Caco-2 (cell line): ENCODE data around the gene TLCD3B. TPM values are rescaled to one million over a fixed set of nuclear protein-coding genes. Genes with fewer than 3 reads are reported as not detected.

ENCODE experiments used
- BruUV-seq: library from RNA; stranded (reverse); fragments of 400-500 nt; replicated peaks from 2 replicates; lab custom pipeline; 2021; lab: Mats Ljungman, UMichigan
- CTCF ChIA-PET: fragments of 300-600 bp; sonication (Branson Sonifier 250); formaldehyde crosslinking; loops from one replicate; lab custom pipeline; 2022; ENCODE audit warnings: antibody characterized with exemption; lab: Charles Lee
- POLR2A ChIA-PET: fragments of 300-600 bp; sonication (Branson Sonifier 250); formaldehyde crosslinking; loops from one replicate; lab custom pipeline; 2022; ENCODE audit warnings: antibody characterized with exemption; lab: Charles Lee
- DNase-seq, 2 experiments: peaks; one replicate each; pipeline versions ENCODE4 v3.0.0 to v3.0.0-alpha.2; 2020 to 2022
- H3K27me3 ChIP-seq: replicated peaks from 2 replicates; pipeline ENCODE4 v1.6.0; 2011; ENCODE audit warnings: low read length; ENCODE audit not compliant: control insufficient read depth, insufficient read depth
- H3K36me3 ChIP-seq: 2 replicates; pipeline ENCODE4 v1.5.1; 2011; ENCODE audit warnings: low read length; ENCODE audit not compliant: control insufficient read depth, insufficient read depth
- H3K4me1 ChIP-seq: fragments of 250-450 bp; sonication (Bioruptor Pico); 2 replicates; pipeline ENCODE4 v1.5.1; 2020; ENCODE audit warnings: mild to moderate bottlenecking
- H3K4me3 ChIP-seq: 2 replicates; pipeline ENCODE4 v1.5.1; 2011; ENCODE audit warnings: low read depth, mild to moderate bottlenecking, control low read depth, low read length
- H3K9me3 ChIP-seq: fragments of 250-450 bp; sonication (Bioruptor Pico); 2 replicates; pipeline ENCODE4 v1.5.1; 2020; ENCODE audit warnings: mild to moderate bottlenecking, moderate library complexity
- H3K27ac Mint-ChIP-seq: one replicate; pipeline ENCODE4 v1.8.0; 2022; ENCODE audit warnings: mixed read lengths; ENCODE audit not compliant: unreplicated experiment
- H3K27me3 Mint-ChIP-seq: one replicate; pipeline ENCODE4 v1.8.0; 2022; ENCODE audit warnings: mixed read lengths; ENCODE audit not compliant: insufficient read depth, unreplicated experiment
- H3K36me3 Mint-ChIP-seq: one replicate; pipeline ENCODE4 v1.8.0; 2022; ENCODE audit warnings: mild to moderate bottlenecking, mixed read lengths; ENCODE audit not compliant: insufficient read depth, unreplicated experiment
- H3K4me1 Mint-ChIP-seq: one replicate; pipeline ENCODE4 v1.8.0; 2022; ENCODE audit warnings: low read depth, mixed read lengths; ENCODE audit not compliant: unreplicated experiment
- H3K4me3 Mint-ChIP-seq: one replicate; pipeline ENCODE4 v1.8.0; 2022; ENCODE audit warnings: mild to moderate bottlenecking, moderate library complexity, mixed read lengths; ENCODE audit not compliant: unreplicated experiment
- H3K9me3 Mint-ChIP-seq: one replicate; pipeline ENCODE4 v1.8.0; 2022; ENCODE audit warnings: mixed read lengths; ENCODE audit not compliant: unreplicated experiment
- intact Hi-C: fragments of 100-400 bp; cut with micrococcal nuclease; formaldehyde crosslinking; loops from one replicate; pipeline ENCODE4 v1.10.0; 2022; ENCODE audit not compliant: unreplicated experiment
- total RNA-seq: library from RNA; stranded (reverse); gene quantifications from 2 replicates; pipeline ENCODE4 v1.2.3, GENCODE V29; 2022
- TF ChIP-seq, protein P1 (sequence below), 2 experiments: fragments of 200-600 bp in 1 of 2; IDR thresholded peaks; 1 replicate in 1 of 2; 2 replicates in 1 of 2; pipeline versions ENCODE4 v1.5.1 to v1.8.0; 2011 to 2022; ENCODE audit warnings: antibody characterized with exemption in 1 of 2, control low read depth in 1 of 2, inconsistent platforms in 1 of 2, low read depth in 1 of 2, low read length in 1 of 2, mild to moderate bottlenecking in 1 of 2, moderate library complexity in 1 of 2; ENCODE audit not compliant: insufficient read depth in 1 of 2, severe bottlenecking in 1 of 2, unreplicated experiment in 1 of 2

TLCD3B gene
- total RNA-seq, 1 experiment from 2014 or later, result 0.48 TPM

- TF ChIP-seq, protein P1, sequence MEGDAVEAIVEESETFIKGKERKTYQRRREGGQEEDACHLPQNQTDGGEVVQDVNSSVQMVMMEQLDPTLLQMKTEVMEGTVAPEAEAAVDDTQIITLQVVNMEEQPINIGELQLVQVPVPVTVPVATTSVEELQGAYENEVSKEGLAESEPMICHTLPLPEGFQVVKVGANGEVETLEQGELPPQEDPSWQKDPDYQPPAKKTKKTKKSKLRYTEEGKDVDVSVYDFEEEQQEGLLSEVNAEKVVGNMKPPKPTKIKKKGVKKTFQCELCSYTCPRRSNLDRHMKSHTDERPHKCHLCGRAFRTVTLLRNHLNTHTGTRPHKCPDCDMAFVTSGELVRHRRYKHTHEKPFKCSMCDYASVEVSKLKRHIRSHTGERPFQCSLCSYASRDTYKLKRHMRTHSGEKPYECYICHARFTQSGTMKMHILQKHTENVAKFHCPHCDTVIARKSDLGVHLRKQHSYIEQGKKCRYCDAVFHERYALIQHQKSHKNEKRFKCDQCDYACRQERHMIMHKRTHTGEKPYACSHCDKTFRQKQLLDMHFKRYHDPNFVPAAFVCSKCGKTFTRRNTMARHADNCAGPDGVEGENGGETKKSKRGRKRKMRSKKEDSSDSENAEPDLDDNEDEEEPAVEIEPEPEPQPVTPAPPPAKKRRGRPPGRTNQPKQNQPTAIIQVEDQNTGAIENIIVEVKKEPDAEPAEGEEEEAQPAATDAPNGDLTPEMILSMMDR (IDR thresholded peaks at IDR 0.05; ENCODE audit: insufficient read depth in 1 of 2, low read depth in 1 of 2, low read length in 1 of 2, severe bottlenecking in 1 of 2, unreplicated experiment in 1 of 2), result no peak
- no peaks in the 10 kb centered on the region for H3K9me3 ChIP-seq
- no peaks in the 10 kb centered on the region for H3K9me3 Mint-ChIP-seq
- no TSS peak for BruUV-seq
- no peak overlapping the region for H3K4me3 Mint-ChIP-seq
- peaks cover 7% of the 10 kb centered on the region for H3K4me1 Mint-ChIP-seq
- no peaks in the 10 kb centered on the region for H3K27me3 ChIP-seq
- intact Hi-C loops, result loop anchor here (10.0 kb wide), 1 partner anchor 130 kb away; the partner anchor contains the start of gene SEZ6L2
- no peak for DNase-seq
- H3K27ac Mint-ChIP-seq, result no peak overlapping the region
- POLR2A ChIA-PET, result no interaction called here
- no peaks in the 10 kb centered on the region for H3K4me1 ChIP-seq
- no peak overlapping the region for H3K4me3 ChIP-seq
- peaks cover 11% of the 10 kb centered on the region for H3K27me3 Mint-ChIP-seq
- H3K36me3 Mint-ChIP-seq, result peaks cover 7% of the 10 kb centered on the region
- CTCF ChIA-PET, result no interaction called here
- H3K36me3 ChIP-seq, result no peaks in the 10 kb centered on the region
Measured at GRCh38 chr16:30024451-30024850, 6.6 kb downstream of the TLCD3B start.

DNA sequence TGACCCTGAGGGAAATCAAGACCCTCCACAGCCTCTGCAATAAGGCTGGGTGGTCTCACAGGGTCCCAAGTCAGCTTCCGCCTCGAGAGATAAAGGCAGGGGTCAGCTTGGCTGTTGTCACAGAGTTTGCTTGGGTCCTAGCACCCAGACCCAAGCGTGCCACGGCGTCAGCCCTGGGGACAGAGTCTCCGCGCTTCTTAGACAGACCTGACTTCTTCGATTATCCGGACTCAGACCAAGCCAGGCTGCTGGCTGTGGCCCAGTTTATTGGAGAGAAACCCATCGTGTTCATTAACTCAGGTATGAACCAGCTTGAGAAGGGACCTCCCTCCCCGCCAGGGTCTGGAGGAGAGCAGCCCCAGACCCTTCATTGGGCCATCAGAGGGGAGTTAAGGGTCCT lies 7.5 kb downstream of the TLCD3B start:
- Mint-ChIP-seq H3K36me3 (peaks cover 7% of the 10 kb centered on the region), H3K4me1 (peaks cover 7% of the 10 kb centered on the region), H3K9me3 (no peaks in the 10 kb centered on the region), H3K4me3 (no peak overlapping the region), H3K27ac (no peak overlapping the region), H3K27me3 (peaks cover 11% of the 10 kb centered on the region)
- no TSS peak for BruUV-seq
- ChIA-PET POLR2A (no interaction called here), CTCF (no interaction called here)
- no peak for DNase-seq
- Histone ChIP-seq H3K4me3 (no peak overlapping the region), H3K4me1 (no peaks in the 10 kb centered on the region), H3K9me3 (no peaks in the 10 kb centered on the region), H3K27me3 (no peaks in the 10 kb centered on the region), H3K36me3 (no peaks in the 10 kb centered on the region)
- intact Hi-C loops, result loop anchor here (10.0 kb wide), 1 partner anchor 129 kb away; the partner anchor contains the start of gene SEZ6L2
- TF ChIP-seq, protein P1 (IDR thresholded peaks at IDR 0.05; ENCODE audit: insufficient read depth in 1 of 2, low read depth in 1 of 2, low read length in 1 of 2, severe bottlenecking in 1 of 2, unreplicated experiment in 1 of 2), result no peak

DNA sequence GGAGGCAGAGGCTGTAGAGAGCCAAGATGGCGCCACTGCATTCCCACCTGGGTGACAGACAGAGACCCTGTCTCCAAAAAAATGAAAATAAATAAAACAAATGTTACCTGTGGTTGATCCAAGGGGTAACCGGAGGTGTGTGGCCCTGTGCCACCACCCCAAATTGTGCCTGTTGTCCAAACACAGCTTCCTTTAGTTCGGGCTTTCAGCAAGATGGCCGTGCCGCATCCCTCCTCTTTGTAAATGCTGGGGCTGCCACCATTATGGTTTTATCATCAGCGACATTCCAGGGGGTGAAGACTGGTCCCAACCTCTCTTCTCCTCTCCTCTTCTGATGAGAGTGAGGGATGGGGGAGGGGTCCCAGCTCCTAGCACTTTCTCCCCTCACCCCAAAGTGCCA lies 8.2 kb downstream of the TLCD3B start, which contains the start of gene C16orf92:
C16orf92 (plus strand) TSS at position 312 of the 400 bp plus-strand sequence. CDS start 143 bp downstream, outside the sequence.
- peaks cover 8% of the 10 kb centered on the region for H3K27me3 Mint-ChIP-seq
- CTCF ChIA-PET, result no interaction called here
- peaks cover 4% of the 10 kb centered on the region for H3K4me1 Mint-ChIP-seq
- Histone ChIP-seq H3K27me3 (no peaks in the 10 kb centered on the region), H3K4me3 (no peak within 1 kb of the TSS), H3K36me3 (no peaks in the 10 kb centered on the region), H3K4me1 (no peaks in the 10 kb centered on the region), H3K9me3 (no peaks in the 10 kb centered on the region)
- H3K4me3 Mint-ChIP-seq, result no peak within 1 kb of the TSS
- H3K27ac Mint-ChIP-seq, result no peak within 1 kb of the TSS
- POLR2A ChIA-PET, result no interaction called here
- BruUV-seq, result no TSS peak
- H3K9me3 Mint-ChIP-seq, result no peaks in the 10 kb centered on the region
- H3K36me3 Mint-ChIP-seq, result peaks cover 7% of the 10 kb centered on the region
- DNase-seq, result no peak
- TF ChIP-seq, protein P1 (IDR thresholded peaks at IDR 0.05; ENCODE audit: insufficient read depth in 1 of 2, low read depth in 1 of 2, low read length in 1 of 2, severe bottlenecking in 1 of 2, unreplicated experiment in 1 of 2), result no peak
- intact Hi-C loops, result loop anchor here (10.0 kb wide), 1 partner anchor 128 kb away; the partner anchor contains the start of gene SEZ6L2
